Tibial nerve (tissue), 4 donors: ENCODE results near the gene IYD. TPM values are rescaled to one million over a fixed set of nuclear protein-coding genes. Genes with fewer than 3 reads are reported as not detected.

Experiments used
- DNase-seq, 2 donors: peaks; one replicate each; pipeline ENCODE4 v3.0.0-alpha.2; 2019; ENCODE audit warnings: low spot score in 2 of 2
- H3K27ac ChIP-seq, 4 donors: fragments of 200-600 bp; sonication (generic) in 3 of 4; one replicate each; pipeline ENCODE4 v1.5.1; 2017 to 2019; ENCODE audit warnings: mild to moderate bottlenecking in 1 of 4
- H3K27me3 ChIP-seq, 2 donors: fragments of 200-600 bp; sonication (generic) in 1 of 2; one replicate each; pipeline versions ENCODE4 v1.5.1 to v1.6.0; 2017 to 2019
- H3K36me3 ChIP-seq, 3 donors: fragments of 200-600 bp; sonication (generic); one replicate each; pipeline ENCODE4 v1.5.1; 2018 to 2019
- H3K4me1 ChIP-seq, 4 donors: fragments of 200-600 bp; sonication (generic) in 3 of 4; one replicate each; pipeline ENCODE4 v1.5.1; 2017 to 2019
- H3K4me3 ChIP-seq, 4 donors: fragments of 200-600 bp; sonication (generic) in 3 of 4; one replicate each; pipeline ENCODE4 v1.5.1; 2017 to 2019; ENCODE audit warnings: mild to moderate bottlenecking in 1 of 4, moderate library complexity in 1 of 4
- H3K9me3 ChIP-seq, 4 donors: fragments of 200-600 bp; sonication (generic) in 3 of 4; one replicate each; pipeline ENCODE4 v1.5.1; 2017 to 2019
- CTCF ChIP-seq, 5 experiments: fragments of 200-600 bp in 3 of 5; fragments of 450-650 bp in 2 of 5; sonication (generic) in 3 of 5; IDR thresholded peaks; one replicate each; pipeline ENCODE4 v1.5.1; 2016 to 2019; ENCODE audit warnings: antibody characterized with exemption in 5 of 5, mild to moderate bottlenecking in 3 of 5, moderate library complexity in 2 of 5
- EP300 ChIP-seq, 2 donors: sonication (generic); formaldehyde crosslinking; IDR thresholded peaks; one replicate each; pipeline ENCODE4 v1.6.1; 2017; ENCODE audit warnings: antibody characterized with exemption in 2 of 2, mild to moderate bottlenecking in 1 of 2
- POLR2A ChIP-seq, 2 donors: fragments of 450-650 bp; IDR thresholded peaks; one replicate each; pipeline ENCODE4 v1.6.1; 2017; ENCODE audit warnings: antibody characterized with exemption in 2 of 2, mild to moderate bottlenecking in 2 of 2, moderate library complexity in 2 of 2
- WGBS, 2 donors: methylation state at CpG; one replicate each; pipeline ENCODE4 v1.1.5; 2018; 5-methylcytosine and 5-hydroxymethylcytosine counted together
- total RNA-seq, 4 donors: library from RNA; depleted of rRNA; stranded (reverse); fragments of >200 nt; gene quantifications; one replicate each; pipeline ENCODE4 v1.1.0, GENCODE V29; 2016

IYD gene
- total RNA-seq, 4 donors from 2014 or later = under 0.01 TPM; not detected in 3

- Histone ChIP-seq H3K36me3 (no peaks in the 10 kb centered on the region), H3K27ac (no peak overlapping the region), H3K9me3 (no peaks in the 10 kb centered on the region), H3K4me1 (peaks cover 0 to 25% (median 9%) of the 10 kb centered on the region in 4 donors), H3K27me3 (no peaks in the 10 kb centered on the region), H3K4me3 (no peak overlapping the region)
- no peak for TF ChIP-seq POLR2A (IDR thresholded peaks at IDR 0.05)
- no peak for TF ChIP-seq CTCF (IDR thresholded peaks at IDR 0.05)
- TF ChIP-seq EP300 (IDR thresholded peaks at IDR 0.05) = no peak
- 82 to 86% methylated on average over 3 of the region's 3 CpGs for WGBS, 2 donors
- no peak for DNase-seq
Observed at GRCh38 chr6:150412221-150412620, 43.4 kb downstream of the IYD start.

GRCh38 chr6:150413198-150413597, 44.4 kb downstream of the IYD start:
- WGBS, 2 donors = 41 to 47% methylated on average over 4 of the region's 4 CpGs
- Histone ChIP-seq H3K4me1 (peaks cover 0 to 29% (median 9%) of the 10 kb centered on the region in 4 donors), H3K36me3 (no peaks in the 10 kb centered on the region), H3K4me3 (no peak overlapping the region), H3K27me3 (no peaks in the 10 kb centered on the region), H3K27ac (no peak overlapping the region), H3K9me3 (no peaks in the 10 kb centered on the region)
- no peak for TF ChIP-seq POLR2A (IDR thresholded peaks at IDR 0.05)
- no peak for TF ChIP-seq EP300 (IDR thresholded peaks at IDR 0.05)
- TF ChIP-seq CTCF (IDR thresholded peaks at IDR 0.05) = no peak
- DNase-seq = no peak

GRCh38 chr6:150413781-150414281, 45.0 kb downstream of the IYD start:
- H3K4me3 ChIP-seq = no peak overlapping the region
- 72 to 87% methylated on average over 3 of the region's 3 CpGs for WGBS, 2 donors

GRCh38 chr6:150416128-150416527, 47.3 kb downstream of the IYD start:
- Histone ChIP-seq H3K4me1 (peaks cover 0 to 11% (median 2%) of the 10 kb centered on the region in 4 donors), H3K27me3 (no peaks in the 10 kb centered on the region), H3K4me3 (no peak overlapping the region), H3K27ac (no peak overlapping the region), H3K9me3 (peaks cover 0 to 3% (median 0%) of the 10 kb centered on the region in 4 donors), H3K36me3 (no peaks in the 10 kb centered on the region)
- TF ChIP-seq POLR2A (IDR thresholded peaks at IDR 0.05) (no peak), EP300 (IDR thresholded peaks at IDR 0.05) (no peak)
- 84% methylated on average over 2 of the region's 2 CpGs for WGBS, 2 donors
- no peak for DNase-seq

More at GRCh38 chr6:150413781-150414281, 45.0 kb downstream of the IYD start:
- no peak overlapping the region for H3K27ac ChIP-seq
- peaks cover 0 to 32% (median 9%) of the 10 kb centered on the region in 4 donors for H3K4me1 ChIP-seq
- H3K9me3 ChIP-seq = no peaks in the 10 kb centered on the region
- TF ChIP-seq POLR2A (IDR thresholded peaks at IDR 0.05) (no peak), EP300 (IDR thresholded peaks at IDR 0.05) (no peak), CTCF (IDR thresholded peaks at IDR 0.05) (no peak)
- no peaks in the 10 kb centered on the region for H3K27me3 ChIP-seq
- DNase-seq = no peak
- no peaks in the 10 kb centered on the region for H3K36me3 ChIP-seq

GRCh38 chr6:150417250-150417649, 48.4 kb downstream of the IYD start:
- H3K36me3 ChIP-seq = no peaks in the 10 kb centered on the region
- H3K4me3 ChIP-seq = no peak overlapping the region
- peak overlapping the region in 1 of 4 donors; percentile 28 for H3K27ac ChIP-seq
- no peaks in the 10 kb centered on the region for H3K27me3 ChIP-seq
- H3K9me3 ChIP-seq = peaks cover 0 to 3% (median 0%) of the 10 kb centered on the region in 4 donors
- DNase-seq = no peak
- WGBS, 2 donors = 74 to 80% methylated on average over 6 of the region's 6 CpGs
- H3K4me1 ChIP-seq = peaks cover 0 to 11% (median 2%) of the 10 kb centered on the region in 4 donors
- no peak for TF ChIP-seq CTCF (IDR thresholded peaks at IDR 0.05)
- no peak for TF ChIP-seq EP300 (IDR thresholded peaks at IDR 0.05)
- no peak for TF ChIP-seq POLR2A (IDR thresholded peaks at IDR 0.05)
